Stomach (tissue), 4 donors: ENCODE results near the gene ATP6V0D1.
"Not testable (repeated sequence)": the region's sequence is repeated elsewhere in the genome, so short reads cannot be mapped to it uniquely, and the experiment has no call there.

Experiments
- EP300 ChIP-seq: sonication (generic); formaldehyde crosslinking; IDR thresholded peaks from one replicate; pipeline ENCODE4 v1.6.1; 2017; ENCODE audit warnings: antibody characterized with exemption
- POLR2A ChIP-seq, 4 donors: fragments of 450-650 bp; IDR thresholded peaks; one replicate each; pipeline ENCODE4 v1.6.1; 2016; ENCODE audit warnings: antibody characterized with exemption in 4 of 4, control low read depth in 2 of 4, mild to moderate bottlenecking in 1 of 4, moderate library complexity in 1 of 4
- TF ChIP-seq, protein P1 (sequence below), 7 experiments: fragments of 450-650 bp in 4 of 7; fragments of 200-600 bp in 3 of 7; sonication (generic) in 3 of 7; IDR thresholded peaks; one replicate each; pipeline ENCODE4 v1.5.1; 2016 to 2019; ENCODE audit warnings: antibody characterized with exemption in 7 of 7, control low read depth in 2 of 7, mild to moderate bottlenecking in 1 of 7

- TF ChIP-seq, protein P1, sequence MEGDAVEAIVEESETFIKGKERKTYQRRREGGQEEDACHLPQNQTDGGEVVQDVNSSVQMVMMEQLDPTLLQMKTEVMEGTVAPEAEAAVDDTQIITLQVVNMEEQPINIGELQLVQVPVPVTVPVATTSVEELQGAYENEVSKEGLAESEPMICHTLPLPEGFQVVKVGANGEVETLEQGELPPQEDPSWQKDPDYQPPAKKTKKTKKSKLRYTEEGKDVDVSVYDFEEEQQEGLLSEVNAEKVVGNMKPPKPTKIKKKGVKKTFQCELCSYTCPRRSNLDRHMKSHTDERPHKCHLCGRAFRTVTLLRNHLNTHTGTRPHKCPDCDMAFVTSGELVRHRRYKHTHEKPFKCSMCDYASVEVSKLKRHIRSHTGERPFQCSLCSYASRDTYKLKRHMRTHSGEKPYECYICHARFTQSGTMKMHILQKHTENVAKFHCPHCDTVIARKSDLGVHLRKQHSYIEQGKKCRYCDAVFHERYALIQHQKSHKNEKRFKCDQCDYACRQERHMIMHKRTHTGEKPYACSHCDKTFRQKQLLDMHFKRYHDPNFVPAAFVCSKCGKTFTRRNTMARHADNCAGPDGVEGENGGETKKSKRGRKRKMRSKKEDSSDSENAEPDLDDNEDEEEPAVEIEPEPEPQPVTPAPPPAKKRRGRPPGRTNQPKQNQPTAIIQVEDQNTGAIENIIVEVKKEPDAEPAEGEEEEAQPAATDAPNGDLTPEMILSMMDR (IDR thresholded peaks at IDR 0.05), result not testable (repeated sequence)
- TF ChIP-seq POLR2A (IDR thresholded peaks at IDR 0.05); EP300: not testable (repeated sequence)
Measured at GRCh38 chr16:67513892-67514291, 32.9 kb upstream of the ATP6V0D1 start.
